SK-N-SH (cell line): ENCODE measurements around the gene TNFRSF18. TPM values are rescaled to one million over a fixed set of nuclear protein-coding genes. Genes with fewer than 3 reads are reported as not detected.

Source experiments
- CTCF ChIA-PET: fragments of 300-600, 350-600 bp; formaldehyde crosslinking; extraction: SDS; loops from one replicate; lab custom pipeline; 2021; lab: Yijun Ruan, JAX
- POLR2A ChIA-PET: fragments of 350-600 bp; sonication (Branson Sonifier 250); formaldehyde crosslinking; extraction: SDS; loops from one replicate; lab custom pipeline; 2020; ENCODE audit warnings: antibody characterized with exemption, inconsistent platforms; lab: Yijun Ruan, JAX
- DNase-seq: peaks from one replicate; pipeline ENCODE4 v3.0.0; 2012
- H2AFZ ChIP-seq: fragments of 200-600 bp; sonication (generic); 2 replicates; pipeline ENCODE4 v1.8.1; 2016; ENCODE audit warnings: antibody characterized with exemption, mild to moderate bottlenecking, low read depth
- H3F3A ChIP-seq: fragments of 200-600 bp; sonication (generic); replicated peaks from 2 replicates; pipeline ENCODE3; 2016; ENCODE audit warnings: antibody characterized with exemption, mild to moderate bottlenecking; ENCODE audit not compliant: insufficient read depth
- H3K27ac ChIP-seq, 2 experiments: fragments of 200-500 bp in 1 of 2; fragments of 200-600 bp in 1 of 2; sonication (Bioruptor generic) in 1 of 2; sonication (generic), shearing (Covaris generic) in 1 of 2; 2 replicates each; pipeline versions ENCODE4 v1.5.1 to v1.6.1; 2014 to 2016; ENCODE audit warnings: low read depth in 2 of 2, inconsistent platforms in 1 of 2, low read length in 1 of 2, mild to moderate bottlenecking in 1 of 2, mixed read lengths in 1 of 2
- H3K27me3 ChIP-seq: fragments of 200-600 bp; sonication (generic), shearing (Covaris generic); 2 replicates; pipeline ENCODE4 v1.6.1; 2016; ENCODE audit warnings: mixed run types; ENCODE audit not compliant: insufficient read depth
- H3K36me3 ChIP-seq, 2 experiments: fragments of 200-500 bp in 1 of 2; fragments of 200-600 bp in 1 of 2; sonication (Bioruptor generic) in 1 of 2; sonication (generic) in 1 of 2; replicated peaks in 1 of 2; 2 replicates each; pipeline versions ENCODE3 to v1.5.1; 2014 to 2016; ENCODE audit warnings: low read length in 1 of 2, mild to moderate bottlenecking in 1 of 2; ENCODE audit not compliant: insufficient read depth in 2 of 2, control insufficient read depth in 1 of 2
- H3K4me1 ChIP-seq, 2 experiments: fragments of 200-500 bp in 1 of 2; fragments of 200-600 bp in 1 of 2; sonication (Bioruptor generic) in 1 of 2; sonication (generic), shearing (Covaris generic) in 1 of 2; 2 replicates each; pipeline versions ENCODE4 v1.5.1 to v1.6.1; 2014 to 2016; ENCODE audit warnings: low read depth in 1 of 2, low read length in 1 of 2, mixed run types in 1 of 2; ENCODE audit not compliant: insufficient read depth in 2 of 2, control insufficient read depth in 1 of 2
- H3K4me2 ChIP-seq: fragments of 200-600 bp; sonication (generic), shearing (Covaris generic); 2 replicates; pipeline ENCODE4 v1.6.1; 2017; ENCODE audit warnings: mixed run types
- H3K4me3 ChIP-seq, 2 experiments: fragments of 200-500 bp in 1 of 2; fragments of 200-600 bp in 1 of 2; sonication (Bioruptor generic) in 1 of 2; sonication (generic), shearing (Covaris generic) in 1 of 2; 2 replicates each; pipeline versions ENCODE4 v1.5.1 to v1.8.1; 2014 to 2016; ENCODE audit warnings: low read depth in 2 of 2, inconsistent platforms in 1 of 2, low read length in 1 of 2, mild to moderate bottlenecking in 1 of 2, mixed read lengths in 1 of 2, moderate library complexity in 1 of 2
- H3K79me2 ChIP-seq: fragments of 200-600 bp; sonication (generic); 2 replicates; pipeline ENCODE4 v1.8.1; 2017; ENCODE audit warnings: mild to moderate bottlenecking; ENCODE audit not compliant: insufficient read depth
- H3K9ac ChIP-seq: fragments of 200-600 bp; sonication (generic); 2 replicates; pipeline ENCODE4 v1.6.1; 2017; ENCODE audit warnings: mixed run types
- H3K9me2 ChIP-seq: fragments of 200-600 bp; sonication (generic); 2 replicates; pipeline ENCODE4 v1.6.1; 2017; ENCODE audit warnings: mixed run types
- H3K9me3 ChIP-seq: fragments of 200-600 bp; sonication (generic); 2 replicates; pipeline ENCODE4 v1.6.1; 2017; ENCODE audit warnings: mixed run types, mild to moderate bottlenecking, moderate library complexity
- H4K20me1 ChIP-seq: fragments of 200-600 bp; sonication (generic); 2 replicates; pipeline ENCODE4 v1.6.1; 2017; ENCODE audit warnings: mild to moderate bottlenecking, mixed run types; ENCODE audit not compliant: insufficient read depth
- CTCF ChIP-seq: fragments of 200-600 bp; sonication (generic); IDR thresholded peaks from 2 replicates; pipeline ENCODE4 v1.6.1; 2017; ENCODE audit warnings: antibody characterized with exemption, mild to moderate bottlenecking, moderate library complexity
- ELF1 ChIP-seq: IDR thresholded peaks from 2 replicates; pipeline ENCODE4 v1.4.0; 2012
- FOXJ3 ChIP-seq: sonication (generic); formaldehyde crosslinking; IDR thresholded peaks from 2 replicates; pipeline ENCODE4 v1.5.1; 2020; ENCODE audit warnings: mild to moderate bottlenecking, missing genetic modification reagents
- GATA2 ChIP-seq: sonication (generic); formaldehyde crosslinking; IDR thresholded peaks from 2 replicates; pipeline ENCODE4 v1.5.0; 2020; ENCODE audit warnings: mild to moderate bottlenecking, missing genetic modification reagents
- JUND ChIP-seq: IDR thresholded peaks from 2 replicates; pipeline ENCODE4 v1.4.0; 2012
- MAX ChIP-seq: IDR thresholded peaks from 2 replicates; pipeline ENCODE4 v1.4.0; 2012; ENCODE audit warnings: low read depth
- MXI1 ChIP-seq: IDR thresholded peaks from 2 replicates; pipeline ENCODE4 v1.6.1; 2012; ENCODE audit warnings: mild to moderate bottlenecking, low read depth, low read length, improper control_type of control experiment
- NFIC ChIP-seq: IDR thresholded peaks from 2 replicates; pipeline ENCODE4 v1.4.0; 2012; ENCODE audit warnings: borderline replicate concordance
- POLR2AphosphoS5 ChIP-seq: IDR thresholded peaks from 2 replicates; pipeline ENCODE4 v1.6.1; 2012; ENCODE audit warnings: low read depth, low read length
- RCOR1 ChIP-seq: fragments of 150-350 bp; IDR thresholded peaks from 2 replicates; pipeline ENCODE4 v1.6.1; 2017; ENCODE audit warnings: antibody characterized with exemption, low read length
- SMC3 ChIP-seq: IDR thresholded peaks from 2 replicates; pipeline ENCODE4 v1.6.1; 2012; ENCODE audit warnings: low read depth, low read length, improper control_type of control experiment
- TAF1 ChIP-seq: IDR thresholded peaks from 2 replicates; pipeline ENCODE4 v1.6.1; 2012; ENCODE audit warnings: low read depth, mild to moderate bottlenecking, low read length, moderate library complexity, borderline replicate concordance
- TEAD4 ChIP-seq: IDR thresholded peaks from 2 replicates; pipeline ENCODE4 v1.4.0; 2012; ENCODE audit warnings: mild to moderate bottlenecking, borderline replicate concordance; ENCODE audit not compliant: insufficient read depth
- USF2 ChIP-seq: fragments of 150-350 bp; IDR thresholded peaks from 2 replicates; pipeline ENCODE4 v1.6.1; 2017; ENCODE audit warnings: antibody characterized with exemption, low read length, low read depth, borderline replicate concordance
- WGBS: methylation state at CpG from one replicate; pipeline ENCODE4 v1.1.6; 2017; ENCODE audit warnings: low lambda C conversion rate; 5-methylcytosine and 5-hydroxymethylcytosine counted together
- polyA plus RNA-seq, 3 experiments: library from polyadenylated mRNA; depleted of rRNA; stranded (reverse); fragments of >200 nt; gene quantifications; 2 replicates each; pipeline ENCODE4 v1.2.3, GENCODE V29; 2012

TNFRSF18 gene
- polyA plus RNA-seq, 1 of the 3 experiments (the other 2 are of a cell fraction) = 0.05 TPM

- H3K4me3 ChIP-seq = no peak overlapping the region
- ChIA-PET CTCF (interaction anchor here (1.1 kb wide), 1 partner anchor 177 kb away, joined by 3 read pairs; no protein-coding TSS in a partner anchor), POLR2A (interaction anchor here (0.6 kb wide), 2 partner anchors 36 to 159 kb away, joined by 3 read pairs; no protein-coding TSS in a partner anchor)
Observed at GRCh38 chr1:1215881-1216605, 9.7 kb upstream of the TNFRSF18 start.

GRCh38 chr1:1215080-1215676 is 8.8 kb upstream of the TNFRSF18 start:
- TF ChIP-seq GATA2 (CRISPR knock-in tag) (no peak), TEAD4 (no peak), NFIC (no peak), RCOR1 (no peak), POLR2AphosphoS5 (no peak), MAX (no peak), JUND (no peak), CTCF (no peak), TAF1 (no peak)
- H3K9me2 ChIP-seq = no peaks in the 10 kb centered on the region
- CTCF ChIA-PET = interaction anchor here (0.7 to 1.1 kb wide), 3 partner anchors 16 to 176 kb away, joined by 3 read pairs; no protein-coding TSS in a partner anchor
- POLR2A ChIA-PET = interaction anchor here (0.6 kb wide), 1 partner anchor 159 kb away, joined by 3 read pairs; no protein-coding TSS in a partner anchor
- H3K27me3 ChIP-seq = no peaks in the 10 kb centered on the region
- no peaks in the 10 kb centered on the region for H3K9me3 ChIP-seq
- H3K4me3 ChIP-seq = no peak overlapping the region
- H3K36me3 ChIP-seq = peaks cover 0 to 28% of the 10 kb centered on the region in 2 experiments
- no peaks in the 10 kb centered on the region for H4K20me1 ChIP-seq
- H3K4me1 ChIP-seq = no peaks in the 10 kb centered on the region
- no peak overlapping the region for H3K27ac ChIP-seq
- no peak for DNase-seq
- H3K79me2 ChIP-seq = no peaks in the 10 kb centered on the region
- H3K9ac ChIP-seq = no peak overlapping the region
- 93% methylated on average over 3 of the region's 11 CpGs for WGBS
- H3K4me2 ChIP-seq = no peak overlapping the region
- H2AFZ ChIP-seq = no peak overlapping the region
- H3F3A ChIP-seq = no peaks in the 10 kb centered on the region

More at GRCh38 chr1:1215881-1216605, 9.7 kb upstream of the TNFRSF18 start:
- H3K9me3 ChIP-seq = no peaks in the 10 kb centered on the region
- no peaks in the 10 kb centered on the region for H3K79me2 ChIP-seq
- TF ChIP-seq JUND (no peak), ELF1 (no peak), MXI1 (no peak), USF2 (no peak), SMC3 (no peak), FOXJ3 (no peak)
- no peaks in the 10 kb centered on the region for H3F3A ChIP-seq
- H4K20me1 ChIP-seq = no peaks in the 10 kb centered on the region
- no peaks in the 10 kb centered on the region for H3K9me2 ChIP-seq
- no peak overlapping the region for H3K27ac ChIP-seq
- H3K9ac ChIP-seq = no peak overlapping the region
- no peak overlapping the region for H3K4me2 ChIP-seq
- no CpG with 5 or more reads among the region's 21 CpGs for WGBS
- DNase-seq = no peak
- H3K27me3 ChIP-seq = no peaks in the 10 kb centered on the region
- H3K4me1 ChIP-seq = no peaks in the 10 kb centered on the region
- peaks cover 0 to 37% of the 10 kb centered on the region in 2 experiments for H3K36me3 ChIP-seq
- H2AFZ ChIP-seq = no peak overlapping the region
